IMR-90 (cell line): Measurements from ENCODE around the gene HSD3B2.

ENCODE experiments used
- CEBPB ChIP-seq: IDR thresholded peaks from 2 replicates; pipeline ENCODE4 v1.6.1; 2012; ENCODE audit warnings: low read depth, low read length, improper control_type of control experiment
- CTCF ChIP-seq: conservative IDR thresholded peaks from 2 replicates; pipeline ENCODE4 v1.5.1; 2012; ENCODE audit warnings: mild to moderate bottlenecking, low read depth, low read length, improper control_type of control experiment
- ELK1 ChIP-seq: fragments of 150-350 bp; IDR thresholded peaks from 2 replicates; pipeline ENCODE4 v1.6.1; 2016; ENCODE audit warnings: low read depth, mild to moderate bottlenecking, low read length, moderate library complexity, borderline replicate concordance
- MAFK ChIP-seq: IDR thresholded peaks from 2 replicates; pipeline ENCODE4 v1.6.1; 2012; ENCODE audit warnings: low read depth, low read length, improper control_type of control experiment
- MAZ ChIP-seq: IDR thresholded peaks from 2 replicates; pipeline ENCODE4 v1.6.1; 2012; ENCODE audit warnings: low read depth, mild to moderate bottlenecking, low read length, improper control_type of control experiment, moderate library complexity, borderline replicate concordance
- NFE2L2 ChIP-seq: fragments of 150-350 bp; IDR thresholded peaks from 2 replicates; pipeline ENCODE4 v1.6.1; 2016; ENCODE audit warnings: low read depth, mild to moderate bottlenecking, low read length
- POLR2A ChIP-seq: IDR thresholded peaks from 2 replicates; pipeline ENCODE4 v1.6.1; 2012; ENCODE audit warnings: mild to moderate bottlenecking, low read depth, low read length
- RAD21 ChIP-seq: IDR thresholded peaks from 2 replicates; pipeline ENCODE4 v1.6.1; 2012; ENCODE audit warnings: low read length, improper control_type of control experiment
- RCOR1 ChIP-seq: IDR thresholded peaks from 2 replicates; pipeline ENCODE4 v1.6.1; 2012; ENCODE audit warnings: mild to moderate bottlenecking, low read length, improper control_type of control experiment; ENCODE audit not compliant: insufficient replicate concordance
- RFX5 ChIP-seq: IDR thresholded peaks from 2 replicates; pipeline ENCODE4 v1.8.0; 2012; ENCODE audit warnings: low read depth, mild to moderate bottlenecking, low read length, moderate library complexity
- SMC3 ChIP-seq: fragments of 150-350 bp; IDR thresholded peaks from 2 replicates; pipeline ENCODE4 v1.6.1; 2016; ENCODE audit warnings: low read depth, mild to moderate bottlenecking, antibody characterized with exemption, low read length, moderate library complexity
- TF ChIP-seq, protein P1 (sequence below): fragments of 150-350 bp; IDR thresholded peaks from 2 replicates; pipeline ENCODE4 v1.6.1; 2017; ENCODE audit warnings: mild to moderate bottlenecking, antibody characterized with exemption, low read length, low read depth

- TF ChIP-seq RFX5: no peak
- no peak for TF ChIP-seq MAFK
- no peak for TF ChIP-seq POLR2A
- TF ChIP-seq NFE2L2: no peak
- no peak for TF ChIP-seq CTCF
- TF ChIP-seq SMC3: no peak
- TF ChIP-seq, protein P1, sequence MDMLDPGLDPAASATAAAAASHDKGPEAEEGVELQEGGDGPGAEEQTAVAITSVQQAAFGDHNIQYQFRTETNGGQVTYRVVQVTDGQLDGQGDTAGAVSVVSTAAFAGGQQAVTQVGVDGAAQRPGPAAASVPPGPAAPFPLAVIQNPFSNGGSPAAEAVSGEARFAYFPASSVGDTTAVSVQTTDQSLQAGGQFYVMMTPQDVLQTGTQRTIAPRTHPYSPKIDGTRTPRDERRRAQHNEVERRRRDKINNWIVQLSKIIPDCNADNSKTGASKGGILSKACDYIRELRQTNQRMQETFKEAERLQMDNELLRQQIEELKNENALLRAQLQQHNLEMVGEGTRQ: no peak
- no peak for TF ChIP-seq CEBPB
- TF ChIP-seq RAD21: no peak
- TF ChIP-seq RCOR1: no peak
- no peak for TF ChIP-seq MAZ
- TF ChIP-seq ELK1: no peak
Observed at GRCh38 chr1:119442756-119443155, 27.8 kb downstream of the HSD3B2 start.
